HEK293T (cell line): ENCODE results near the gene GSAP.

Experiments
- CTCF ChIA-PET: fragments of 350-600 bp; formaldehyde crosslinking; extraction: SDS; loops from one replicate; lab custom pipeline; 2021; ENCODE audit warnings: antibody characterized with exemption, inconsistent platforms; lab: Yijun Ruan, JAX
- POLR2A ChIA-PET: fragments of 350-600 bp; formaldehyde crosslinking; extraction: SDS; loops from one replicate; lab custom pipeline; 2020; ENCODE audit warnings: antibody characterized with exemption, inconsistent platforms; lab: Yijun Ruan, JAX
- DNase-seq: peaks from one replicate; pipeline ENCODE4 v3.0.0; 2012; ENCODE audit warnings: mixed read lengths; ENCODE audit errors: extremely low spot score
- ARNT ChIP-seq: fragments of 450-650 bp; IDR thresholded peaks from 2 replicates; pipeline ENCODE4 v1.6.1; 2017; ENCODE audit warnings: mild to moderate bottlenecking
- BHLHE40 ChIP-seq: fragments of 450-650 bp; IDR thresholded peaks from 2 replicates; pipeline ENCODE4 v1.6.1; 2016; ENCODE audit warnings: mild to moderate bottlenecking, moderate library complexity, borderline replicate concordance
- CTBP1 ChIP-seq: fragments of 450-650 bp; IDR thresholded peaks from 2 replicates; pipeline ENCODE4 v1.6.1; 2016; ENCODE audit warnings: borderline replicate concordance
- ELF4 ChIP-seq: fragments of 450-650 bp; IDR thresholded peaks from 2 replicates; pipeline ENCODE4 v1.6.1; 2017; ENCODE audit warnings: antibody characterized with exemption
- FOXA1 ChIP-seq: fragments of 450-650 bp; IDR thresholded peaks from 2 replicates; pipeline ENCODE4 v1.6.1; 2016; ENCODE audit warnings: mild to moderate bottlenecking
- FOXK2 ChIP-seq: fragments of 450-650 bp; IDR thresholded peaks from 2 replicates; pipeline ENCODE4 v1.6.1; 2016; ENCODE audit warnings: mild to moderate bottlenecking
- FOXM1 ChIP-seq: fragments of 450-650 bp; IDR thresholded peaks from 2 replicates; pipeline ENCODE4 v1.6.1; 2017; ENCODE audit warnings: mild to moderate bottlenecking, borderline replicate concordance
- HDGF ChIP-seq: fragments of 450-650 bp; IDR thresholded peaks from 2 replicates; pipeline ENCODE4 v1.6.1; 2017; ENCODE audit warnings: antibody characterized with exemption, borderline replicate concordance
- L3MBTL2 ChIP-seq: fragments of 450-650 bp; conservative IDR thresholded peaks from 2 replicates; pipeline ENCODE4 v1.6.1; 2016; ENCODE audit warnings: mild to moderate bottlenecking
- LEF1 ChIP-seq: fragments of 450-650 bp; IDR thresholded peaks from 2 replicates; pipeline ENCODE4 v1.6.1; 2017; ENCODE audit warnings: mild to moderate bottlenecking, borderline replicate concordance
- NFRKB ChIP-seq: fragments of 450-650 bp; IDR thresholded peaks from 2 replicates; pipeline ENCODE4 v1.6.1; 2016; ENCODE audit warnings: mild to moderate bottlenecking, moderate library complexity
- SP1 ChIP-seq: fragments of 450-650 bp; IDR thresholded peaks from 2 replicates; pipeline ENCODE4 v1.6.1; 2017
- SUZ12 ChIP-seq: fragments of 450-650 bp; IDR thresholded peaks from 2 replicates; pipeline ENCODE4 v1.6.1; 2016; ENCODE audit warnings: mild to moderate bottlenecking
- TARDBP ChIP-seq: fragments of 450-650 bp; IDR thresholded peaks from 2 replicates; pipeline ENCODE4 v1.6.1; 2016
- ZNF384 ChIP-seq: fragments of 450-650 bp; IDR thresholded peaks from 2 replicates; pipeline ENCODE4 v1.6.1; 2016
- TF ChIP-seq, protein P1 (sequence below): fragments of 450-650 bp; IDR thresholded peaks from 2 replicates; pipeline ENCODE4 v1.6.1; 2016

GSAP gene

GRCh38 chr7:77425101-77426051 is 9.2 kb upstream of the GSAP start:
- CTCF ChIA-PET: interaction anchor here (0.7 to 0.8 kb wide), 2 partner anchors 10 to 243 kb away, joined by 3 to 6 read pairs; no protein-coding TSS in a partner anchor
- no peak for DNase-seq
- POLR2A ChIA-PET: no interaction called here
- TF ChIP-seq ZNF384: no peak

GRCh38 chr7:77422500-77422899 is 6.4 kb upstream of the GSAP start:
- DNase-seq: no peak
- TF ChIP-seq ZNF384 (no peak), ARNT (no peak), L3MBTL2 (no peak), FOXA1 (no peak), HDGF (no peak), ELF4 (no peak), CTBP1 (no peak), SUZ12 (no peak), SP1 (no peak), BHLHE40 (no peak), NFRKB (no peak), FOXK2 (no peak)
- TF ChIP-seq, protein P1, sequence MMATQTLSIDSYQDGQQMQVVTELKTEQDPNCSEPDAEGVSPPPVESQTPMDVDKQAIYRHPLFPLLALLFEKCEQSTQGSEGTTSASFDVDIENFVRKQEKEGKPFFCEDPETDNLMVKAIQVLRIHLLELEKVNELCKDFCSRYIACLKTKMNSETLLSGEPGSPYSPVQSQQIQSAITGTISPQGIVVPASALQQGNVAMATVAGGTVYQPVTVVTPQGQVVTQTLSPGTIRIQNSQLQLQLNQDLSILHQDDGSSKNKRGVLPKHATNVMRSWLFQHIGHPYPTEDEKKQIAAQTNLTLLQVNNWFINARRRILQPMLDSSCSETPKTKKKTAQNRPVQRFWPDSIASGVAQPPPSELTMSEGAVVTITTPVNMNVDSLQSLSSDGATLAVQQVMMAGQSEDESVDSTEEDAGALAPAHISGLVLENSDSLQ: no peak
- CTCF ChIA-PET: no interaction called here
- POLR2A ChIA-PET: no interaction called here

DNA sequence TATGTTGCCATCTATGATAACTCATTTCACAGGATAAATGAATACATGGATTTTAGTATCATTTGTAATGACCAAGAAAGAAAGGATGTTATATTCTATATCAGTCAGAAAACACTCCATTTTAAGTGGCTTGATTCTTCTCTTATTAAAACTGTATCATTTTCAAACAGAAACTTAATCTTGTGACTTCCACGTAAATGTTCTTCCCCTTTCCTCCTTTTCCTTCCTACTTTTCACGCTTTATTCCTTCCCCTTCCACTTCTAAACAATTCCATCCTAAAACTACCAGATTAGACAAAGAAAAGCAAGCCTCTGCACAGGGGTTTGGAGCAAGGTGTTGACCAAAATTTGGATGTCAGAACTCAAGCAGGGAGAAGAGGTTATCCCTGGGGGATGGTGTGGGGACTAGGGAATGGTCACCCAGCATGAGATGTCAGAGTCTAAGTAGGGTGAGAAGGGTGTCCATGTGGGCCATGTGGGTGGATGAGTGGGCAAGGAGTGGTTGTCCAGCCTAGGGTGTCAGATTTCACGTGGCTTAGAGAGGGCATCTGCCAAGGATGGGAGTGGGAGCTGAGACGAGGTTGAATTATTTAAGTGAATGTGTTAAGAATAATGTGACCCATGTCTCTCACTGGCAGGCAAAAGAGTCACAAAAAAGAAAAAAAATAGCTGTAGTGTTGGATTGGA is 5.0 kb upstream of the GSAP start:
- POLR2A ChIA-PET: no interaction called here
- TF ChIP-seq FOXK2 (no peak), HDGF (no peak), ARNT (no peak), SUZ12 (no peak), ZNF384 (no peak), CTBP1 (no peak), TARDBP (no peak), NFRKB (no peak), FOXM1 (no peak), L3MBTL2 (no peak), FOXA1 (no peak)
- TF ChIP-seq, protein P1: no peak
- CTCF ChIA-PET: no interaction called here
- DNase-seq: no peak

- no peak for DNase-seq
- ChIA-PET POLR2A (no interaction called here), CTCF (no interaction called here)
- TF ChIP-seq L3MBTL2: no peak
- no peak for TF ChIP-seq FOXM1
- TF ChIP-seq SP1: no peak
- no peak for TF ChIP-seq FOXA1
- no peak for TF ChIP-seq BHLHE40
- no peak for TF ChIP-seq LEF1
- no peak for TF ChIP-seq ELF4
- TF ChIP-seq CTBP1: no peak
- TF ChIP-seq NFRKB: no peak
Observed at GRCh38 chr7:77420438-77420837, 4.3 kb upstream of the GSAP start.

DNA sequence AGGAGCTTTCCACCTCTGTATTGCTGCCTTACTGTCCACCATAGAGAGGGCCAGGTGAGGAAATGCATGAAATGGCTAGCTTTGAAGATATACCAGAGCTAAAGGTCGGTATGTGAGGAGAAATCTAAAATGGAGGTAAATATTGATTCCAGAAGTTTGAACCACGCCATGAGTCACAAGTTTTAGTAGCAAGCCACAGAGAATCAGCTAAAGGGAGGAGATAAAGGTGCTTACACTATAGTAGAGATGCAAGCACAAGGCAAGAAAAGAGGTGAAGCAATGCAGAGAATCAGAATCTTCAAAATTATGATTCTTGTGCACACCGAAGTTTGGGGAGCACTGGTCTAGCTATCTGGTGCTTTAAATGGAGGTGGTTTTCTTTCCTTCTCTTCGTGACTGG is 3.0 kb upstream of the GSAP start:
- ChIA-PET POLR2A (no interaction called here), CTCF (interaction anchor here (1.3 kb wide), 1 partner anchor 10 kb away, joined by 3 read pairs; no protein-coding TSS in a partner anchor)
- no peak for DNase-seq
- TF ChIP-seq NFRKB (no peak), FOXM1 (no peak), L3MBTL2 (no peak), SUZ12 (no peak), ARNT (no peak), FOXK2 (no peak), BHLHE40 (no peak), HDGF (no peak), FOXA1 (no peak), CTBP1 (no peak), ELF4 (no peak), ZNF384 (no peak), TARDBP (no peak), LEF1 (no peak), SP1 (no peak)
- TF ChIP-seq, protein P1: no peak

DNA sequence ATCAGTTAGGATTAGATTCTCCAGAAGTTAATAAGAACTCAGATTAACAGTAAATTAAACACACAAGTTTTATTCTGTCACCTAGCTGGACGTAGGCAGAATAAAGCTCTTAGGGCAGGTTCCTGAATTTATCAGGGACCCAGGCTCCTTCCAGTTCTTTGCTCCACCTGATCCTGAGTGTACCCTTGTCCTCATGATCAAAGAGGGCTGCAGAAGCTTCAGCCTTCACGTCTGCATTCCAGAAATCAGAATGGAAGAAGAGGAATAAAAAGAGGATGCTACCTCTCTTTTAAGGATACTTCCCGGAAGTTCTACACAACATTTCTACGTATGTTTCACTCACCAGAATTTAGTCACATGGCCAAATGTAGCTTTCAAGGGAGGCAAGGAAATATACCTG is 1.7 kb upstream of the GSAP start:
- POLR2A ChIA-PET: no interaction called here
- TF ChIP-seq BHLHE40 (no peak), ARNT (no peak)
- CTCF ChIA-PET: interaction anchor here (1.3 kb wide), 1 partner anchor 9 kb away, joined by 3 read pairs; no protein-coding TSS in a partner anchor
- no peak for DNase-seq
